GM18861 (cell line): Measurements from ENCODE around the gene ITPRIP.

Source experiments
- ATAC-seq: cut with Tn5 transposase; IDR thresholded peaks from one replicate; pipeline ENCODE4 v1.9.1; 2021; ENCODE audit not compliant: unreplicated experiment

Gene ITPRIP

GRCh38 chr10:104342941-104343411 is 4.7 kb upstream of the ITPRIP start:
- ATAC-seq: no peak

- no peak for ATAC-seq
These were observed 2.4 kb upstream of the ITPRIP start for GRCh38 chr10:104340641-104341040.

DNA sequence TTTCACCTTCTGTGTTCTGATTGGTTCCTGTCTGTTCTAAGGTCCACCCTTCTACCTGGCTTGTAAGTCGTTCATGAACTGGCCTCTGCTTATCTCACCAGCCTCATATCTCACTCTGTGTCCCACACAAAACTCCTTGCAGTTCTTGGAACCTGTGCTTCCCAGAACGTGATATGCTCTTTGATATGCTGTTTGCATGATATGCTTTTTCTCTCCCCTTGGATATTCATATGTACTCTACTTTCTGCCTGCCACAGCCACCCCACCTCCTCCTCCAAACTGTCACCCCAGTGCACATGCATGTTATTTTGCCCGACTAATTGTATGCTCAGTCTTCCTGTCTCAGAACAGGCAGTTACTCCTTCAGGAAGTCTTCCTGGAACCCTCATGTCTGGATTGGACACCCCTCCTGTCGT is 1.9 kb upstream of the ITPRIP start:
- ATAC-seq: no peak

GRCh38 chr10:104339469-104340110 is 1.3 kb upstream of the ITPRIP start:
- no peak for ATAC-seq

DNA sequence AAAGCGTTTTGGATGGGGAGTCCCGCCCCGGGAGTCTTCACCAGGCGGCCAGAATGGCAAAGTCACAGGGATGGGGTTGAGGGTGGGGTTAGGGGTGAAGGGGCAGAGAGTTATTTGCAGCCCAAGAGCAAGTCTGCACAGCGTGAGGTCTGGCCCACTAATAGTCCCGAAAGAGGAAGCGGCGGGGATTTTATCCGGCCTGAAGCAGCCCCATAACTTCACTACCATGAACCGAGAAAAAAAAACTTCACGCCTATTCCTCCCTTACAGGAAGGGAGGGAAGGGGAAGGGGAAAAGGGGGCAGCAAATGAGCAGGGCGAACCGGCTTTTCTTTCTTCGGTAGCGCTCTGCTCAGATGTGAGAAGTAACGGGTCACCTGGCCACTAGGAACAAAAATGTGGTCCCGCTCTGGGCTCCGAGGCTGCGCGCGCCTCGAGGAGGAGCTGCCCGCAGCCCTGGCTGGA is 712 bp downstream of the ITPRIP start:
- peak; percentile 30 for ATAC-seq

DNA sequence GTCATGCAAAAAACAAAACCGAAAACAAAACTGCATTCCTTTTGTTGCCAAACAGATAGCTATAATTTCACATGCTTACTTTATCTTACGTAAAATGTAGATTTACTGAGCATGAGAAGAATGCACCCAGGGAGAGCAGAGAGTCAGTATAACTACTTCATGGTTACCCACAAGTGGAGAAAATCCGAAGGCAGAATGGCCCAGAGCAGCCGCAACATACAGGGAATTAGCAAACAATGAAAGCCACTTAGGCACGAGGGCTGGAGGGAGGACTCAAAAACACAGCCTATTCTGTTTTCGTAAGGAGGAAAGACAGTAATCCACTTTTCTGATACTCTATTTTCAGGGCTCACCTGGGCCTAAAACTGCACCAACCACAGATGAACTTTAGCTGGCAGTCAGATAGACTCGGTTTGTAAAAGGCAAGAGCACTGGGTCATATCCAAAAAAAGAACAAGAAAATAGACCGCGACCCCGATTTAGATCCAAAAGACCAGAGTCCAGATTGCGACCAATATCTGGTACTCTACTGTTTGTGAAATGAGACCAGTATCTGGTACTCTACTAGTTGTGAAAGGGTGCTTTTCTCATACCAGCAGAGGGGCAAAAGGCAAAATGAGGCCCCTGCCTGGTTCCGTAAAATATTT is 1.3 kb downstream of the ITPRIP start:
- no peak for ATAC-seq

- ATAC-seq: no peak
These were observed 3.2 kb downstream of the ITPRIP start for GRCh38 chr10:104334965-104335650.

GRCh38 chr10:104334561-104334960 is 3.7 kb downstream of the ITPRIP start:
- ATAC-seq: no peak

DNA sequence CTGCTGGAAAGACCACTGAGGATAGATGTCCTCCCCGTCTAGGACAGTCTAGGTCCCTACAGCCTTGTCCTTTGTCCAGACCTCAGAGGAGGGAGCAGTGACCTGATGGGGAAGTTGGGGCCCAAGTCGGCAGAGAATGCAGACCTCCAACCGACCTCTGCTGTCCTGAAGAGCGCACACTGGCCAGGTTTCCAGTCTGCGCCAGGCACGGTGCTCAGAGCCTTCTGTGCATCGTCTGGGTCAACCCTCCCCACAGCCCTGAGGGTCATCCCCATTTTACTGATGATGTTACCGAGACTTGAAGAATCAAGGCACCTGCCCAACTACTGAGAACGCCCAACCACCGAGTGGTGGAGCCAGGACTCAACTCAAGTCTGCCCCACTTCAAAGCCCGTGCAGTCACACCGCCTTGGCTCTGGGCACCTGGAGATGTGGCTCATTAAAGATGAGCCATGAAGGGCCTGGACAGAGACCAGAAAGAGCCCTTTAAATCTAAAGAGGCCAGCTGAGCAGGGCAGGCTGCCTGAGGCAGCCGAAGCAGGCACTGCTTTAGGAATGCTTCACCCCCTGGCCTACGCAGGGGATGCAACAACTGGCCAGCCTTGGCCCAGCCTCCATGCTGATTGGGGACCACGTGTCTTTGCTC is 4.4 kb downstream of the ITPRIP start:
- ATAC-seq: no peak

DNA sequence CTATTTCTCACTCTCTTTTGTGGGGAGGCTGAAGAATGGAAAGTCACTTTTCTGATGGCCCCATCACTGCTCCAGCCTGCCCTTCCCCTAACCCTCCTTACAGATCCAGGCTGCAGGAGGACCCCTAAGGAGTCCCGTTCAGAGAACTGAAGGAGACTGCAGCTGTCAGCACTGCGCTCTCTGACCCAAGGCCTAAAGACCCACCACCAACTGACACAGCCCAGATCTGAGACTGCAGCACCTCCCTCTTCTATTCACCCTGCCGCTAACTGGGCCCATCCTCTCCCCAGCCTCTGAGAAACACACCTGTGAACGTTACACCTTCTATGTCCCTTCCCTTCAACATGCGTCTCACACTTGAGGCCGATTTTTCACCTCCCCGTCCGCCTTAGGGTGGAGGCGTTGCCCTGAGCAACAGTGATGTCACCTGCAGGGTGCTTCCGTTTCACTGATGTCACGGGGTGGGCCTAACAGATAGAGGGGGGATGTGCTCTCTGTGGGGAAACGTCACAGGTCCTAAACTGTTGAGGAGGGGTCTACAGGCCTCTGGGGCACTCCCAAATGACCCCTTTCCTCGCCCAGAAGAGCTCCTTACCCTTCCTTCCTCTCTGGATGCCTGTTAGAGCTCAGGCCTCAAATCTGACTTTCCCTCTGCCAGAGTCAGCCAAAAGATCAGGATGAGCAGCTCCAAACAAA is 5.1 kb downstream of the ITPRIP start:
- no peak for ATAC-seq

GRCh38 chr10:104332243-104333031 is 5.8 kb downstream of the ITPRIP start:
- ATAC-seq: no peak

- ATAC-seq: no peak
These were observed 6.9 kb downstream of the ITPRIP start for GRCh38 chr10:104331208-104331838.

GRCh38 chr10:104330168-104331110 is 7.8 kb downstream of the ITPRIP start:
- no peak for ATAC-seq

DNA sequence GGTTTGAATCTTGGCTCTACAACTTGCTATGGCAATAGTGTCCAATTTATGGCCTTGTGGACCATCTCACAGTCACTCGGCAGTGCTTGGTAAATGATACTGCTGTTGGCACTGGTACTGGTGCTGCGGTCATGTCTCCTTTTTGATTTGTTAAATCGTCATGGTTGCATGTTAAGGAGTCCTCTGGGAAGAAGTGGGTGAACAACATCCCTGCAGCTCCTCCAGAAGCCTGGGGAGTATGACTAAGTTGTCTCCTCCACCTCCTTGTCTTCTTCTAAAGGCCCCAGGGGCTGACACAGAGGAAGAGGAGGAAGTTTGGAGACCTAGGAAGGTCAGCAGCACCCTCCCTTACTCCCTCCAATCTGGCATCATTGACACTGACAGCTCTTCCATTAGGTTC is 8.5 kb downstream of the ITPRIP start:
- no peak for ATAC-seq

- peak; percentile 39 for ATAC-seq
These were observed 9.2 kb downstream of the ITPRIP start for GRCh38 chr10:104328896-104329710.

DNA sequence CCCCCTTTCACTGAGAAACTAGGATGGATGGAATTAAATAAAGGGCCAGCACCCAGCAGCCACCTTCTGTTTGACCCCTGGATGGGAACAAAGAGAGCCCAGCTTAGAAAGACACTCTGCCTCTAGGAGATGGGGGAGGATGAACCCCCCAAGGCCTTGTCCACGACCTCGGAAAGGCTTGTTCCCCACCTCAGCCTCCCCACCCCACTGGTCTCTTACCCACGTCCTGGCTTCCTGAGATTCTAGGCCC is 9.7 kb downstream of the ITPRIP start:
- no peak for ATAC-seq

- ATAC-seq: no peak
These were observed 10.3 kb downstream of the ITPRIP start for GRCh38 chr10:104327745-104328645.
